ENCODE results near the gene MAL.

DNA sequence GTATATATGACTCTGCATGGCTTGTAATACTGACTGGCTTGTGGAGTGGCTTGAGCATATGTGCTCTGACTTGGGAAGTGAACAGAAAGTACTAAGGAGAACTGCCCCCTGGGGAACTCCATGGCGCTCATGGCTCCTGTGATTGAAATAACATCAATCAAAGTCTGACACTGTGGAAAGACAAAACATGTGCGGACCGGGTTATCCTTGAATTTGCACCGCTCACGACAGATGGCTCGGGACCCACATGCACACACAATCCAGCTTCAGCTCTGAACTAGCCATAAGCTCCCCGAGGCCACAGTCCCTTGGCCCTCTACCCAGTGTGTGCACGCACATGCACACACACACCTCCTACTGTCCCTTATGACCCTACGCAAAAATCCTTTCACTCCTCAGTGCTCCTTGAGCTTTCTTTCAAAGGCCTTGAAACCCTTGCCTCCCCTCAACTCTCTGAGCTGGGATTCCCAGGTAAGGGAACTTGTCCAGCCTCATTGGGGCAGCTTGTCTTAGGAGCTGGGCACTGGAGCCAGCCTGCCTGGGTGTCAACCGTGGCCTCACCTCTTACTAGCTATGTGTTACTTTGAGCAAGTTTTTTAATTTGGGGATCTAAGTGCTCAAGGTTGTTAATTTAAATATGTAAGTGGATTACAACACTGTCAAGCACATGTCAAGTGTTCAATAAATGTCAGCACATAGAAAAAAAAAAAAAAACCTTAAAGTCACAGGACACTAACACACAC is 52.5 kb downstream of the MAL start:
- TF ChIP-seq POLR2A (IDR thresholded peaks at IDR 0.05; ENCODE audit: insufficient read depth in 1 of 2, low read depth in 2 of 2, low read length in 2 of 2) (no peak), ZNF431 (CRISPR knock-in tag; IDR thresholded peaks at IDR 0.05; ENCODE audit: borderline replicate concordance, low read depth) (no peak), ZNF121 (CRISPR knock-in tag; IDR thresholded peaks at IDR 0.05) (no peak)
- TF ChIP-seq, protein P1, sequence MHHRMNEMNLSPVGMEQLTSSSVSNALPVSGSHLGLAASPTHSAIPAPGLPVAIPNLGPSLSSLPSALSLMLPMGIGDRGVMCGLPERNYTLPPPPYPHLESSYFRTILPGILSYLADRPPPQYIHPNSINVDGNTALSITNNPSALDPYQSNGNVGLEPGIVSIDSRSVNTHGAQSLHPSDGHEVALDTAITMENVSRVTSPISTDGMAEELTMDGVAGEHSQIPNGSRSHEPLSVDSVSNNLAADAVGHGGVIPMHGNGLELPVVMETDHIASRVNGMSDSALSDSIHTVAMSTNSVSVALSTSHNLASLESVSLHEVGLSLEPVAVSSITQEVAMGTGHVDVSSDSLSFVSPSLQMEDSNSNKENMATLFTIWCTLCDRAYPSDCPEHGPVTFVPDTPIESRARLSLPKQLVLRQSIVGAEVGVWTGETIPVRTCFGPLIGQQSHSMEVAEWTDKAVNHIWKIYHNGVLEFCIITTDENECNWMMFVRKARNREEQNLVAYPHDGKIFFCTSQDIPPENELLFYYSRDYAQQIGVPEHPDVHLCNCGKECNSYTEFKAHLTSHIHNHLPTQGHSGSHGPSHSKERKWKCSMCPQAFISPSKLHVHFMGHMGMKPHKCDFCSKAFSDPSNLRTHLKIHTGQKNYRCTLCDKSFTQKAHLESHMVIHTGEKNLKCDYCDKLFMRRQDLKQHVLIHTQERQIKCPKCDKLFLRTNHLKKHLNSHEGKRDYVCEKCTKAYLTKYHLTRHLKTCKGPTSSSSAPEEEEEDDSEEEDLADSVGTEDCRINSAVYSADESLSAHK (CRISPR knock-in tag; IDR thresholded peaks at IDR 0.05; ENCODE audit: borderline replicate concordance): no peak
- TF ChIP-seq, protein P2, sequence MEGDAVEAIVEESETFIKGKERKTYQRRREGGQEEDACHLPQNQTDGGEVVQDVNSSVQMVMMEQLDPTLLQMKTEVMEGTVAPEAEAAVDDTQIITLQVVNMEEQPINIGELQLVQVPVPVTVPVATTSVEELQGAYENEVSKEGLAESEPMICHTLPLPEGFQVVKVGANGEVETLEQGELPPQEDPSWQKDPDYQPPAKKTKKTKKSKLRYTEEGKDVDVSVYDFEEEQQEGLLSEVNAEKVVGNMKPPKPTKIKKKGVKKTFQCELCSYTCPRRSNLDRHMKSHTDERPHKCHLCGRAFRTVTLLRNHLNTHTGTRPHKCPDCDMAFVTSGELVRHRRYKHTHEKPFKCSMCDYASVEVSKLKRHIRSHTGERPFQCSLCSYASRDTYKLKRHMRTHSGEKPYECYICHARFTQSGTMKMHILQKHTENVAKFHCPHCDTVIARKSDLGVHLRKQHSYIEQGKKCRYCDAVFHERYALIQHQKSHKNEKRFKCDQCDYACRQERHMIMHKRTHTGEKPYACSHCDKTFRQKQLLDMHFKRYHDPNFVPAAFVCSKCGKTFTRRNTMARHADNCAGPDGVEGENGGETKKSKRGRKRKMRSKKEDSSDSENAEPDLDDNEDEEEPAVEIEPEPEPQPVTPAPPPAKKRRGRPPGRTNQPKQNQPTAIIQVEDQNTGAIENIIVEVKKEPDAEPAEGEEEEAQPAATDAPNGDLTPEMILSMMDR (CRISPR knock-in tag; IDR thresholded peaks at IDR 0.05): no peak
- TF ChIP-seq, protein P3, sequence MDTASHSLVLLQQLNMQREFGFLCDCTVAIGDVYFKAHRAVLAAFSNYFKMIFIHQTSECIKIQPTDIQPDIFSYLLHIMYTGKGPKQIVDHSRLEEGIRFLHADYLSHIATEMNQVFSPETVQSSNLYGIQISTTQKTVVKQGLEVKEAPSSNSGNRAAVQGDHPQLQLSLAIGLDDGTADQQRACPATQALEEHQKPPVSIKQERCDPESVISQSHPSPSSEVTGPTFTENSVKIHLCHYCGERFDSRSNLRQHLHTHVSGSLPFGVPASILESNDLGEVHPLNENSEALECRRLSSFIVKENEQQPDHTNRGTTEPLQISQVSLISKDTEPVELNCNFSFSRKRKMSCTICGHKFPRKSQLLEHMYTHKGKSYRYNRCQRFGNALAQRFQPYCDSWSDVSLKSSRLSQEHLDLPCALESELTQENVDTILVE (CRISPR knock-in tag; IDR thresholded peaks at IDR 0.05): no peak
- TF ChIP-seq, protein P4, sequence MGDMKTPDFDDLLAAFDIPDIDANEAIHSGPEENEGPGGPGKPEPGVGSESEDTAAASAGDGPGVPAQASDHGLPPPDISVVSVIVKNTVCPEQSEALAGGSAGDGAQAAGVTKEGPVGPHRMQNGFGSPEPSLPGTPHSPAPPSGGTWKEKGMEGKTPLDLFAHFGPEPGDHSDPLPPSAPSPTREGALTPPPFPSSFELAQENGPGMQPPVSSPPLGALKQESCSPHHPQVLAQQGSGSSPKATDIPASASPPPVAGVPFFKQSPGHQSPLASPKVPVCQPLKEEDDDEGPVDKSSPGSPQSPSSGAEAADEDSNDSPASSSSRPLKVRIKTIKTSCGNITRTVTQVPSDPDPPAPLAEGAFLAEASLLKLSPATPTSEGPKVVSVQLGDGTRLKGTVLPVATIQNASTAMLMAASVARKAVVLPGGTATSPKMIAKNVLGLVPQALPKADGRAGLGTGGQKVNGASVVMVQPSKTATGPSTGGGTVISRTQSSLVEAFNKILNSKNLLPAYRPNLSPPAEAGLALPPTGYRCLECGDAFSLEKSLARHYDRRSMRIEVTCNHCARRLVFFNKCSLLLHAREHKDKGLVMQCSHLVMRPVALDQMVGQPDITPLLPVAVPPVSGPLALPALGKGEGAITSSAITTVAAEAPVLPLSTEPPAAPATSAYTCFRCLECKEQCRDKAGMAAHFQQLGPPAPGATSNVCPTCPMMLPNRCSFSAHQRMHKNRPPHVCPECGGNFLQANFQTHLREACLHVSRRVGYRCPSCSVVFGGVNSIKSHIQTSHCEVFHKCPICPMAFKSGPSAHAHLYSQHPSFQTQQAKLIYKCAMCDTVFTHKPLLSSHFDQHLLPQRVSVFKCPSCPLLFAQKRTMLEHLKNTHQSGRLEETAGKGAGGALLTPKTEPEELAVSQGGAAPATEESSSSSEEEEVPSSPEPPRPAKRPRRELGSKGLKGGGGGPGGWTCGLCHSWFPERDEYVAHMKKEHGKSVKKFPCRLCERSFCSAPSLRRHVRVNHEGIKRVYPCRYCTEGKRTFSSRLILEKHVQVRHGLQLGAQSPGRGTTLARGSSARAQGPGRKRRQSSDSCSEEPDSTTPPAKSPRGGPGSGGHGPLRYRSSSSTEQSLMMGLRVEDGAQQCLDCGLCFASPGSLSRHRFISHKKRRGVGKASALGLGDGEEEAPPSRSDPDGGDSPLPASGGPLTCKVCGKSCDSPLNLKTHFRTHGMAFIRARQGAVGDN (CRISPR knock-in tag; IDR thresholded peaks at IDR 0.05): no peak

All from HepG2 (cell line).